Duodenal mucosa (tissue), 2 donors: ENCODE measurements around the gene ELMOD2.

Experiments
- H3K27ac ChIP-seq: one replicate; pipeline ENCODE4 v1.7.0; 2013; ENCODE audit warnings: low read depth, low read length
- H3K27me3 ChIP-seq, 2 donors: one replicate each; pipeline ENCODE4 v1.7.0; 2013; ENCODE audit warnings: low read length in 2 of 2, control low read depth in 1 of 2; ENCODE audit not compliant: insufficient read depth in 2 of 2, control insufficient read depth in 1 of 2
- H3K36me3 ChIP-seq, 2 donors: one replicate each; pipeline ENCODE4 v1.7.0; 2013; ENCODE audit warnings: low read length in 2 of 2, control low read depth in 1 of 2; ENCODE audit not compliant: insufficient read depth in 2 of 2, control insufficient read depth in 1 of 2
- H3K4me1 ChIP-seq, 2 donors: one replicate each; pipeline ENCODE4 v1.7.0; 2013; ENCODE audit warnings: low read length in 2 of 2, control low read depth in 1 of 2; ENCODE audit not compliant: insufficient read depth in 2 of 2, control insufficient read depth in 1 of 2
- H3K4me3 ChIP-seq, 2 donors: one replicate each; pipeline ENCODE4 v1.7.0; 2013; ENCODE audit warnings: low read length in 2 of 2, low read depth in 1 of 2
- H3K9ac ChIP-seq, 2 donors: one replicate each; pipeline ENCODE4 v1.7.0; 2013; ENCODE audit warnings: low read length in 2 of 2, low read depth in 1 of 2
- H3K9me3 ChIP-seq, 2 donors: one replicate each; pipeline ENCODE4 v1.7.0; 2013; ENCODE audit warnings: low read length in 2 of 2, control low read depth in 1 of 2; ENCODE audit not compliant: control insufficient read depth in 1 of 2

ELMOD2 gene

GRCh38 chr4:140575489-140575888 lies 51.5 kb downstream of the ELMOD2 start:
- H3K27ac ChIP-seq: no peak overlapping the region

GRCh38 chr4:140579278-140579677 lies 55.3 kb downstream of the ELMOD2 start:
- no peaks in the 10 kb centered on the region for H3K36me3 ChIP-seq
- H3K27me3 ChIP-seq: peaks cover 12 to 34% of the 10 kb centered on the region in 2 donors
- no peak overlapping the region for H3K9ac ChIP-seq
- H3K4me3 ChIP-seq: no peak overlapping the region
- no peaks in the 10 kb centered on the region for H3K9me3 ChIP-seq
- H3K27ac ChIP-seq: no peak overlapping the region
- no peaks in the 10 kb centered on the region for H3K4me1 ChIP-seq

More at GRCh38 chr4:140575489-140575888, 51.5 kb downstream of the ELMOD2 start:
- no peak overlapping the region for H3K9ac ChIP-seq
- H3K36me3 ChIP-seq: no peaks in the 10 kb centered on the region
- H3K4me1 ChIP-seq: no peaks in the 10 kb centered on the region
- H3K27me3 ChIP-seq: peaks cover 19 to 46% of the 10 kb centered on the region in 2 donors
- no peak overlapping the region for H3K4me3 ChIP-seq
- peaks cover 2 to 3% of the 10 kb centered on the region in 2 donors for H3K9me3 ChIP-seq

- H3K4me1 ChIP-seq: no peaks in the 10 kb centered on the region
- H3K36me3 ChIP-seq: no peaks in the 10 kb centered on the region
- no peak overlapping the region for H3K9ac ChIP-seq
- H3K27ac ChIP-seq: no peak overlapping the region
- peaks cover 12 to 34% of the 10 kb centered on the region in 2 donors for H3K27me3 ChIP-seq
- H3K9me3 ChIP-seq: no peaks in the 10 kb centered on the region
- no peak overlapping the region for H3K4me3 ChIP-seq
Observed at GRCh38 chr4:140581078-140581477, 57.1 kb downstream of the ELMOD2 start.

- Histone ChIP-seq H3K27me3 (peaks cover 4 to 13% of the 10 kb centered on the region in 2 donors), H3K9me3 (no peaks in the 10 kb centered on the region), H3K4me1 (no peaks in the 10 kb centered on the region), H3K9ac (no peak overlapping the region), H3K4me3 (no peak overlapping the region), H3K27ac (no peak overlapping the region), H3K36me3 (no peaks in the 10 kb centered on the region)
Observed at GRCh38 chr4:140584439-140584838, 60.5 kb downstream of the ELMOD2 start.

GRCh38 chr4:140595065-140595464 lies 71.1 kb downstream of the ELMOD2 start:
- no peaks in the 10 kb centered on the region for H3K27me3 ChIP-seq
- no peaks in the 10 kb centered on the region for H3K9me3 ChIP-seq
- no peaks in the 10 kb centered on the region for H3K36me3 ChIP-seq
- H3K27ac ChIP-seq: no peak overlapping the region
- no peaks in the 10 kb centered on the region for H3K4me1 ChIP-seq
- no peak overlapping the region for H3K4me3 ChIP-seq
- H3K9ac ChIP-seq: no peak overlapping the region

GRCh38 chr4:140600408-140600807 lies 76.4 kb downstream of the ELMOD2 start:
- no peaks in the 10 kb centered on the region for H3K36me3 ChIP-seq
- H3K27me3 ChIP-seq: no peaks in the 10 kb centered on the region
- no peaks in the 10 kb centered on the region for H3K9me3 ChIP-seq
- no peak overlapping the region for H3K4me3 ChIP-seq
- no peak overlapping the region for H3K9ac ChIP-seq
- no peak overlapping the region for H3K27ac ChIP-seq
- no peaks in the 10 kb centered on the region for H3K4me1 ChIP-seq

- no peaks in the 10 kb centered on the region for H3K36me3 ChIP-seq
- H3K27ac ChIP-seq: no peak overlapping the region
- H3K9me3 ChIP-seq: no peaks in the 10 kb centered on the region
- H3K27me3 ChIP-seq: peaks cover 0 to 3% of the 10 kb centered on the region in 2 donors
- no peak overlapping the region for H3K4me3 ChIP-seq
- no peaks in the 10 kb centered on the region for H3K4me1 ChIP-seq
- no peak overlapping the region for H3K9ac ChIP-seq
Observed at GRCh38 chr4:140602714-140603113, 78.7 kb downstream of the ELMOD2 start.

- no peaks in the 10 kb centered on the region for H3K9me3 ChIP-seq
- no peak overlapping the region for H3K4me3 ChIP-seq
- no peaks in the 10 kb centered on the region for H3K36me3 ChIP-seq
- H3K4me1 ChIP-seq: no peaks in the 10 kb centered on the region
- H3K27ac ChIP-seq: no peak overlapping the region
- H3K9ac ChIP-seq: no peak overlapping the region
- H3K27me3 ChIP-seq: peaks cover 0 to 3% of the 10 kb centered on the region in 2 donors
Observed at GRCh38 chr4:140603286-140603685, 79.3 kb downstream of the ELMOD2 start.
